ENCODE measurements around the gene CPED1. TPM values are rescaled to one million over a fixed set of nuclear protein-coding genes. Genes with fewer than 3 reads are reported as not detected.
"Not testable (repeated sequence)": the region's sequence is repeated elsewhere in the genome, so short reads cannot be mapped to it uniquely, and the experiment has no call there.

The CPED1 gene
- total RNA-seq, 2 donors from 2014 or later, result not detected

- ATAC-seq (no peak), DNase-seq (ENCODE audit: low spot score) (no peak)
- Mint-ChIP-seq H3K9me3 (no peaks in the 10 kb centered on the region), H3K4me1 (ENCODE audit: low read depth in 2 of 2) (no peaks in the 10 kb centered on the region), H3K36me3 (no peaks in the 10 kb centered on the region), H3K27ac (no peak overlapping the region), H3K27me3 (peaks cover 5 to 39% of the 10 kb centered on the region in 2 donors), H3K4me3 (no peak overlapping the region)
Observed at GRCh38 chr7:121053219-121053618, 64.7 kb downstream of the CPED1 start.

- no peak overlapping the region for H3K27ac Mint-ChIP-seq
- no peak overlapping the region for H3K4me3 Mint-ChIP-seq
- no peaks in the 10 kb centered on the region for H3K4me1 Mint-ChIP-seq (ENCODE audit: low read depth in 2 of 2)
- no peaks in the 10 kb centered on the region for H3K36me3 Mint-ChIP-seq
- no peak for DNase-seq (ENCODE audit: low spot score)
- no peak for ATAC-seq
- H3K9me3 Mint-ChIP-seq, result no peaks in the 10 kb centered on the region
- H3K27me3 Mint-ChIP-seq, result peaks cover 5 to 44% of the 10 kb centered on the region in 2 donors
Observed at GRCh38 chr7:121054925-121055324, 66.4 kb downstream of the CPED1 start.

- Mint-ChIP-seq H3K9me3 (no peaks in the 10 kb centered on the region), H3K4me1 (ENCODE audit: low read depth in 2 of 2) (no peaks in the 10 kb centered on the region), H3K27ac (no peak overlapping the region), H3K27me3 (peaks cover 5 to 39% of the 10 kb centered on the region in 2 donors), H3K4me3 (no peak overlapping the region), H3K36me3 (no peaks in the 10 kb centered on the region)
- DNase-seq (ENCODE audit: low spot score), result no peak
- ATAC-seq, result no peak
Observed at GRCh38 chr7:121057878-121058277, 69.4 kb downstream of the CPED1 start.

GRCh38 chr7:121058975-121059374, 70.5 kb downstream of the CPED1 start:
- ATAC-seq (no peak), DNase-seq (ENCODE audit: low spot score) (no peak)
- H3K27me3 Mint-ChIP-seq, result peaks cover 7 to 39% of the 10 kb centered on the region in 2 donors
- H3K4me1 Mint-ChIP-seq (ENCODE audit: low read depth in 2 of 2), result no peaks in the 10 kb centered on the region
- H3K4me3 Mint-ChIP-seq, result no peak overlapping the region
- no peaks in the 10 kb centered on the region for H3K36me3 Mint-ChIP-seq
- no peak overlapping the region for H3K27ac Mint-ChIP-seq
- H3K9me3 Mint-ChIP-seq, result no peaks in the 10 kb centered on the region

- not testable (repeated sequence) for H3K4me1 Mint-ChIP-seq (ENCODE audit: low read depth in 2 of 2); H3K36me3 Mint-ChIP-seq; DNase-seq (ENCODE audit: low spot score); H3K9me3 Mint-ChIP-seq; H3K27ac Mint-ChIP-seq; ATAC-seq; H3K4me3 Mint-ChIP-seq
- H3K27me3 Mint-ChIP-seq, result peaks cover 4 to 28% of the 10 kb centered on the region in 2 donors
Observed at GRCh38 chr7:121059979-121060509, 71.5 kb downstream of the CPED1 start.

GRCh38 chr7:121061677-121062582, 73.4 kb downstream of the CPED1 start:
- H3K27me3 Mint-ChIP-seq, result peaks cover 4 to 21% of the 10 kb centered on the region in 2 donors
- DNase-seq (ENCODE audit: low spot score) (no peak), ATAC-seq (no peak)
- no peaks in the 10 kb centered on the region for H3K4me1 Mint-ChIP-seq (ENCODE audit: low read depth in 2 of 2)
- no peak overlapping the region for H3K4me3 Mint-ChIP-seq
- H3K9me3 Mint-ChIP-seq, result no peaks in the 10 kb centered on the region
- no peak overlapping the region for H3K27ac Mint-ChIP-seq
- H3K36me3 Mint-ChIP-seq, result no peaks in the 10 kb centered on the region

- ATAC-seq, result no peak
- Mint-ChIP-seq H3K4me3 (no peak overlapping the region), H3K9me3 (no peaks in the 10 kb centered on the region), H3K4me1 (ENCODE audit: low read depth in 2 of 2) (no peaks in the 10 kb centered on the region), H3K36me3 (no peaks in the 10 kb centered on the region), H3K27ac (no peak overlapping the region), H3K27me3 (peaks cover 4 to 15% of the 10 kb centered on the region in 2 donors)
- DNase-seq (ENCODE audit: low spot score), result no peak
Observed at GRCh38 chr7:121062671-121063279, 74.3 kb downstream of the CPED1 start.

- not testable (repeated sequence) for DNase-seq (ENCODE audit: low spot score); H3K36me3 Mint-ChIP-seq; H3K27ac Mint-ChIP-seq; H3K4me1 Mint-ChIP-seq (ENCODE audit: low read depth in 2 of 2); H3K4me3 Mint-ChIP-seq; H3K9me3 Mint-ChIP-seq; ATAC-seq
- peaks cover 9 to 13% of the 10 kb centered on the region in 2 donors for H3K27me3 Mint-ChIP-seq
Observed at GRCh38 chr7:121067717-121068116, 79.2 kb downstream of the CPED1 start.

- no peak overlapping the region for H3K4me3 Mint-ChIP-seq
- no peak overlapping the region for H3K27ac Mint-ChIP-seq
- DNase-seq (ENCODE audit: low spot score) (no peak), ATAC-seq (no peak)
- no peaks in the 10 kb centered on the region for H3K36me3 Mint-ChIP-seq
- peaks cover 6 to 17% of the 10 kb centered on the region in 2 donors for H3K27me3 Mint-ChIP-seq
- H3K4me1 Mint-ChIP-seq (ENCODE audit: low read depth in 2 of 2), result no peaks in the 10 kb centered on the region
- no peaks in the 10 kb centered on the region for H3K9me3 Mint-ChIP-seq
Observed at GRCh38 chr7:121069346-121070100, 81.0 kb downstream of the CPED1 start.

GRCh38 chr7:121071132-121071531, 82.6 kb downstream of the CPED1 start:
- H3K27ac Mint-ChIP-seq, result no peak overlapping the region
- H3K36me3 Mint-ChIP-seq, result no peaks in the 10 kb centered on the region
- H3K27me3 Mint-ChIP-seq, result peaks cover 6 to 17% of the 10 kb centered on the region in 2 donors
- no peaks in the 10 kb centered on the region for H3K9me3 Mint-ChIP-seq
- DNase-seq (ENCODE audit: low spot score) (no peak), ATAC-seq (no peak)
- no peaks in the 10 kb centered on the region for H3K4me1 Mint-ChIP-seq (ENCODE audit: low read depth in 2 of 2)
- no peak overlapping the region for H3K4me3 Mint-ChIP-seq

- H3K27ac Mint-ChIP-seq, result no peak overlapping the region
Observed at GRCh38 chr7:121071662-121072061, 83.2 kb downstream of the CPED1 start.

GRCh38 chr7:121072826-121073225, 84.3 kb downstream of the CPED1 start:
- ATAC-seq (no peak), DNase-seq (ENCODE audit: low spot score) (no peak)
- no peaks in the 10 kb centered on the region for H3K36me3 Mint-ChIP-seq
- H3K27me3 Mint-ChIP-seq, result peaks cover 6 to 17% of the 10 kb centered on the region in 2 donors
- no peaks in the 10 kb centered on the region for H3K4me1 Mint-ChIP-seq (ENCODE audit: low read depth in 2 of 2)
- H3K4me3 Mint-ChIP-seq, result no peak overlapping the region
- no peak overlapping the region for H3K27ac Mint-ChIP-seq
- H3K9me3 Mint-ChIP-seq, result no peaks in the 10 kb centered on the region

More at GRCh38 chr7:121071662-121072061, 83.2 kb downstream of the CPED1 start:
- ATAC-seq (no peak), DNase-seq (ENCODE audit: low spot score) (no peak)
- no peaks in the 10 kb centered on the region for H3K4me1 Mint-ChIP-seq (ENCODE audit: low read depth in 2 of 2)
- no peaks in the 10 kb centered on the region for H3K36me3 Mint-ChIP-seq
- H3K9me3 Mint-ChIP-seq, result no peaks in the 10 kb centered on the region
- H3K27me3 Mint-ChIP-seq, result peaks cover 6 to 17% of the 10 kb centered on the region in 2 donors
- no peak overlapping the region for H3K4me3 Mint-ChIP-seq

- H3K27ac Mint-ChIP-seq, result no peak overlapping the region
- H3K27me3 Mint-ChIP-seq, result peaks cover 6 to 17% of the 10 kb centered on the region in 2 donors
- no peaks in the 10 kb centered on the region for H3K4me1 Mint-ChIP-seq (ENCODE audit: low read depth in 2 of 2)
- no peak for ATAC-seq
- H3K4me3 Mint-ChIP-seq, result no peak overlapping the region
- DNase-seq (ENCODE audit: low spot score), result no peak
- no peaks in the 10 kb centered on the region for H3K36me3 Mint-ChIP-seq
- no peaks in the 10 kb centered on the region for H3K9me3 Mint-ChIP-seq
Observed at GRCh38 chr7:121073463-121074099, 85.1 kb downstream of the CPED1 start.
